Uterus (tissue), 4 donors: ENCODE results near the gene CADPS2. TPM values are rescaled to one million over a fixed set of nuclear protein-coding genes. Genes with fewer than 3 reads are reported as not detected.

Experiments used
- DNase-seq, 2 donors: peaks; one replicate each; pipeline ENCODE4 v3.0.0-alpha.2; 2019 to 2020
- H3K27ac ChIP-seq, 2 donors: fragments of 200-600 bp; sonication (generic); 1 replicate in 1 of 2; 2 replicates in 1 of 2; pipeline ENCODE4 v1.5.1; 2016 to 2018
- H3K27me3 ChIP-seq, 2 donors: fragments of 200-600 bp; sonication (generic); one replicate each; pipeline ENCODE4 v1.5.1; 2018 to 2019; ENCODE audit warnings: control low read depth in 1 of 2
- H3K36me3 ChIP-seq, 2 donors: fragments of 200-600 bp; sonication (generic); one replicate each; pipeline ENCODE4 v1.5.1; 2019; ENCODE audit warnings: control low read depth in 1 of 2
- H3K4me1 ChIP-seq, 2 donors: fragments of 200-600 bp; sonication (generic); one replicate each; pipeline ENCODE4 v1.5.1; 2018 to 2019; ENCODE audit warnings: control low read depth in 1 of 2
- H3K4me3 ChIP-seq, 2 donors: fragments of 200-600 bp; sonication (generic); 1 replicate in 1 of 2; 2 replicates in 1 of 2; pipeline ENCODE4 v1.5.1; 2018 to 2019; ENCODE audit warnings: mild to moderate bottlenecking in 1 of 2
- H3K9me3 ChIP-seq, 2 donors: fragments of 200-600 bp; sonication (generic); one replicate each; pipeline ENCODE4 v1.5.1; 2019; ENCODE audit warnings: control low read depth in 1 of 2
- CTCF ChIP-seq, 4 experiments: fragments of 200-600 bp in 2 of 4; fragments of 450-650 bp in 2 of 4; sonication (generic) in 2 of 4; IDR thresholded peaks; one replicate each; pipeline ENCODE4 v1.5.1; 2016 to 2019; ENCODE audit warnings: antibody characterized with exemption in 4 of 4, mild to moderate bottlenecking in 2 of 4, moderate library complexity in 1 of 4
- POLR2A ChIP-seq, 2 donors: fragments of 450-650 bp; IDR thresholded peaks; one replicate each; pipeline ENCODE4 v1.6.1; 2016; ENCODE audit warnings: antibody characterized with exemption in 2 of 2, mild to moderate bottlenecking in 1 of 2, moderate library complexity in 1 of 2
- intact Hi-C: fragments of 100-400 bp; cut with DNase I; formaldehyde crosslinking; loops from one replicate; pipeline ENCODE4 v1.15.1; 2023; ENCODE audit warnings: low total_unique reads
- total RNA-seq, 4 donors: library from RNA; depleted of rRNA in 3 of 4; stranded (reverse); fragments of >200 nt in 3 of 4; gene quantifications; one replicate each; pipeline versions ENCODE4 v1.1.0 to v1.2.4, GENCODE V29; 2014 to 2023
- donor health status: DM: yes; HTN: yes; CAD: no.

CADPS2 gene
- total RNA-seq, 4 donors from 2014 or later = 11.5 to 119 (median 36.8) TPM

GRCh38 chr7:122738947-122739346 lies 147.3 kb downstream of the CADPS2 start:
- Histone ChIP-seq H3K27me3 (no peaks in the 10 kb centered on the region), H3K4me3 (no peak overlapping the region), H3K36me3 (no peaks in the 10 kb centered on the region), H3K9me3 (no peaks in the 10 kb centered on the region), H3K4me1 (no peaks in the 10 kb centered on the region), H3K27ac (no peak overlapping the region)
- no peak for DNase-seq
- TF ChIP-seq CTCF (IDR thresholded peaks at IDR 0.05) = no peak
- no peak for TF ChIP-seq POLR2A (IDR thresholded peaks at IDR 0.05)
- intact Hi-C loops = no loop called here

DNA sequence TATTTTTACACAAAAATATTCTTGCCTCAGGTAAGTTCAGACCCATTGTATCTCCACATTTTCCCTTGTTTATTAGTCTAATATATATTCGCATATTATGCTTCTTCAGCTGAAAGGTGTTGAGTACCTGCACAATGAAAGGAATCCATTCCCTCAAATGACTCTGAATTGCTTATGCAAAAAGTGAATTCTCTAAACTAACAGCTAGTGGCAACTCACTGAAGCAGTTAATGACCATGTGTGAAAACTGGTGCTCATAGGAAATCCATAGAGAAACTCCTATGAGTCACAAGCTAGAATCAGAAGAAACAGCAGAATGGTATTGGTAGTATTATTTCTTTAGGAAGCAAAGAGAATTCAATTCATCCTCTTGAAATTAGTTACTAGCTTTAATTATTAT lies 150.1 kb downstream of the CADPS2 start:
- no peak for TF ChIP-seq CTCF (IDR thresholded peaks at IDR 0.05)
- Histone ChIP-seq H3K4me1 (no peaks in the 10 kb centered on the region), H3K27me3 (no peaks in the 10 kb centered on the region), H3K36me3 (no peaks in the 10 kb centered on the region), H3K9me3 (no peaks in the 10 kb centered on the region), H3K4me3 (no peak overlapping the region), H3K27ac (no peak overlapping the region)
- intact Hi-C loops = no loop called here
- no peak for DNase-seq

DNA sequence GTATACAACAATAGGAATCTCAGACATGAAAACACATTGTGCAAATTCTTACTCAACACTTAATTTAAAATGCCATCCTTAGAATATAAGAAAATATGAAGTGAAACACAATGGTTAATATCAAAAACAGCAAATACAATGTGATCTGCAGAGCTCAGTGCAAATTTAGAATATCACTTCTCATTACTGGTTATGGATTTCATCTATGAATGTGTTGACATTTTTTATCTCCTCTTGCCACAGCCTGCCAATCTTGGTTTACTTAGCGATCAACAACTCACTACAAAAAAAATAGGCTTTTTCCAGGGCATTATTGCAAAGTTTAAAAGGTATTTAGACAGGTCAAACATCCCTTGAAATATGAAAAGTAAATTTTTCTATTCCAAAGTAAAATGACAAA lies 158.5 kb downstream of the CADPS2 start:
- intact Hi-C loops = no loop called here
- no peak for DNase-seq
- no peak overlapping the region for H3K4me3 ChIP-seq
- no peak overlapping the region for H3K27ac ChIP-seq
- no peaks in the 10 kb centered on the region for H3K4me1 ChIP-seq
- no peaks in the 10 kb centered on the region for H3K27me3 ChIP-seq
- H3K9me3 ChIP-seq = no peaks in the 10 kb centered on the region
- H3K36me3 ChIP-seq = no peaks in the 10 kb centered on the region
- TF ChIP-seq CTCF (IDR thresholded peaks at IDR 0.05) (no peak), POLR2A (IDR thresholded peaks at IDR 0.05) (no peak)

DNA sequence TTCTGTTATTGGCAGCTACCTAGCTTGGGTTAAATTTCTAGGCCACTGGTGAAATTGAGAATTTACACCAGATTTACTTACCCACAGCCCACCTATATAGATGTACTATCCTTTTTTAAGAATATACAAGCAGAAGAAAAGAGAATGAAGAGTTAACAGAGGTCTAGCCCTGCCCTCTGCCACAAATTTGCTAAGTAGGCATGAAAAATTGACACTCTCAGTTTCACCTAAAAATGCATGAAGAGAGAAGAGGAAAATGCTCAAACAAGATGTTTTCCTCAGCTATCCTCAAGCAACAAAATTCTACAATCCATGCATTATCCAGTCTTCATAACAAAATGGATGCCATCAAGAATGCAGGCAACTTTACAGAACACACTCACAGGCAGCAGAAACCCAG lies 158.9 kb downstream of the CADPS2 start:
- H3K27ac ChIP-seq = no peak overlapping the region
- intact Hi-C loops = no loop called here

GRCh38 chr7:122726881-122727280 lies 159.4 kb downstream of the CADPS2 start:
- H3K36me3 ChIP-seq = no peaks in the 10 kb centered on the region
- intact Hi-C loops = no loop called here
- no peak for DNase-seq

More for the DNA sequence above, 158.9 kb downstream of the CADPS2 start:
- no peaks in the 10 kb centered on the region for H3K4me1 ChIP-seq
- H3K27me3 ChIP-seq = no peaks in the 10 kb centered on the region
- DNase-seq = no peak
- H3K9me3 ChIP-seq = no peaks in the 10 kb centered on the region
- H3K4me3 ChIP-seq = no peak overlapping the region
- no peak for TF ChIP-seq POLR2A (IDR thresholded peaks at IDR 0.05)
- TF ChIP-seq CTCF (IDR thresholded peaks at IDR 0.05) = no peak
- H3K36me3 ChIP-seq = no peaks in the 10 kb centered on the region

More at GRCh38 chr7:122726881-122727280, 159.4 kb downstream of the CADPS2 start:
- Histone ChIP-seq H3K4me1 (no peaks in the 10 kb centered on the region), H3K9me3 (no peaks in the 10 kb centered on the region), H3K27ac (no peak overlapping the region), H3K27me3 (no peaks in the 10 kb centered on the region), H3K4me3 (no peak overlapping the region)
- TF ChIP-seq POLR2A (IDR thresholded peaks at IDR 0.05) (no peak), CTCF (IDR thresholded peaks at IDR 0.05) (no peak)
